Activated CD8-positive, alpha-beta memory T cell treated with anti-CD3 and anti-CD28 coated beads, Interleukin-2, amount 50 U/mL, for 24 hours (primary cell): ENCODE data around the gene TYMP.
"Not testable (repeated sequence)": the region's sequence is repeated elsewhere in the genome, so short reads cannot be mapped to it uniquely, and the experiment has no call there.

ENCODE experiments used
- DNase-seq: peaks from one replicate; pipeline ENCODE4 v3.0.0-alpha.2; 2020; ENCODE audit errors: extremely low read depth

The TYMP gene

DNA sequence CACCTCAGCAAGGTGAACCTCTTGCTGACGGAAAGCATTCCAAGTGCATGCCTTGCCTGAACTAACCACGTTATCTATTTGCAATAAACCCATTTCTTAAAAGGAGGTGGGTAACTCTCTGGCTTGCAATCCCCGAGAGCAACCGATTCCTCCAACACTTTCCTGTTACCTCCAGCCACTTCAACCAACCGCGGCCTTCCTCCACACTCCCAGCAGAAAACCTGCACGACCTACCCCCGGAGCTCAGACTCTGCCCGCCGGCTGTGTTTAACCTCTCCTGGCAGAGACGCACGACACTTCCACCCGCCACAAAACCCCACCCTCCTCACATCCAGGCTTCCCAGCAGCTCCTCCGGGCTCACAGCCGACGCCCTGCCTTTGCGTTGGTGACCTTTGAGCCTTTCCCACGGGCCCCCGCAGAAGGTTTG, 5.1 kb downstream of the TYMP start:
- DNase-seq: no peak

DNA sequence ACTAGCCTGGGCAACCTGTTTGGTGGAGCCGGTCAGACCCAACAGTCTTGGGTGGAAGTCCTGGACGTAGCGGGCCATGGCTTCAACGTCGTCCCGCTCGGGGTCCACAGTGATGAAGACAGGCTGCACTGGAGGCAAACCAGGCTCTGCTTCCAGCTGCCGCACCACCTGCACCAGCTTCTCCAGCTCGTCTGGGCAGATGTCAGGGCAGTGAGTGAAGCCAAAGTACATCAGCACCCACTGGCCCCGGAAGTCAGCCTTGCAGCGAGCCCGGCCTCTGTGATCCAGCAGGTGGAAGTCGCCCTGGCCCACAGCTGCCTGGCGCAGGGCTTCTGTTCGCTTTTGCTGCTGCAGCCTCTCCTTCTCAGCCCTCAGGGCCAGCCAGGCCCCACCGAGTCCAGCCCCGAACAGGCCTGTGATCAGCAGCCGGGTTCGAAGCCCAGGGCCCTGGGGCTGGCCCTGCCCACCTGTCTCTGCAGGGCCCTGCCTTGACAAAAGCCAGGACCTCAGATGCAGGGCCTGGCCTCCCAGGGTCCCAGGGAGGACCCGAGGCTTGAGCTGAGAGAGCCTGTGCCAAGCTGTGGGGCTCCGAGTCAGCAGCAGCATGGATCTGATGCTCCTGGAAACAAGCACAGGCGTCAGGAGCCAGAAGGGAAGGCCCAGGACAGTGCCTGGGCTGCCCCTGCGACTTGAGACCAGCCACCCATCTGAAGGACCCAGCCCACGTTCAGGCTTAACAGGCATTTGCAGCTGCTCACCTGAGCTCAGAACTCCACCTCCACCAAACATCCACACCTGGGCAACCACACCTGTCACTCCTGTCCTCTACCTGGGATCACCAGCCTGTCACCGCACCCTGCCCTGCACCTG, 5.8 kb downstream of the TYMP start:
- no peak for DNase-seq

DNA sequence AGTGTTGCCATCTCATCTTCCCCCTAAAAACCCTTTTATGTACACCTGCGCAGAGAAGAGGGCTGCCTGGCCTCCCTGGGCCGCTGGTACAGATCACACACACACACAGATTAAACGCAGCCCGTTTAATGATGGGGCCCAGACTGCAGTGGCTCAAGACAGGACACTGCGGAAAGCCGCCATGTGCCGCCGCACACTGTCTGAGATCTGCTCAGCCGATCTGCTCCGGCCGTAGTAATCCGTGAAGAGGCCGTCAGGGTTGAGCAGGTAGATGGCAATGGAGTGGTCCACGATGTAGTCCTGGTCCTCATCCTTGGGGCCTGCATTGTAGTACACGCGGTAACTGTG, 6.4 kb downstream of the TYMP start:
- no peak for DNase-seq

- DNase-seq: no peak
These were observed 6.9 kb downstream of the TYMP start for GRCh38 chr22:50522806-50523438.

GRCh38 chr22:50522208-50522805, 7.5 kb downstream of the TYMP start:
- no peak for DNase-seq

DNA sequence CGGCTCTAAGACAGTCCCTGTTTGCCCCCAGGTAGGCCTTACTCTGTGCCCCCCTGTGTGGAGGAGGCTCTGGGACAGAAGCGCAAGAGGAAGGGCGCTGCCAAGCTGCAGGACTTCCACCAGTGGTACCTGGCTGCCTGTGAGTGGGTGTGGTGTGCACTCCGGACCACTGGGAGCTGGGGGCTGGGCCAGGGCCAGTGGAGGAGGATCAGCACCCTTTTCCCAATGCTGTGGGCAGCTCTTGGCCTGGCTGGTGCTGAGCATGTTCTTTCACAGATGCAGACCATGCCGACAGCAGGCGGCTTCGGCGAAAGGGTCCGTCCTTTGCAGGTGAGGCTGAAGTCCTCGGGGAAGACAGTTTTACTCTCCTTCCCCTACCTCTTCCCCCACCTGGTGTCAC, 8.1 kb downstream of the TYMP start:
- DNase-seq: no peak

DNA sequence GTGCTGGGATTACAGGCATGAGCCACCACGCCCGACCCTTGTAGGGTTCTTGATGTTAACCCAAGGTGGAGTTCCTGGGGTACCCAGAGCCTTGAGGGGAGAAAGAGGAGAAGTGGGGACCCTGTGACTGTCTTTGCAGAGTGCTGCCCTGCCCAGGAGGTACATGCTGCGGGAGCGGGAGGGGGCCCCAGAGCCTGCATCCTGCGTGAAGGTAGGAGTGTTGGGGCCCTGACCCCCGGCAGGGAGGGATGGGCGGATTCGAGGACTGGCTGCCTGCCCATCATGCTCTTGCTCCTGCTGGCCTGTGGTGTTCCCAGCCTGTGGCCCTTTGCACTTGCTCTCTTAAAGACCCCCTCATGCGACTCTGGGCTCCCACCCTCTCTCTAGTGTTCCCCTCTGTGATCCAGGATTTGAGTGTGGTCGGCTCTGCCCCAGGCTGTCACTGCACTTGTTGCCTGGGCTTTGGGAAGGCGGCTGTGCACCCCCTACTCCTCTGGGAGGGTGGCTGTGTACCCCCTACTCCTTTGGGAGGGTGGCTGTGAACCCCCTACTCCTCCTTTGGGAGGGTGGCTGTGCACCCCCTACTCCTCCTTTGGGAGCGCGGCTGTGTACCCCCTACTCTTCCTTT, 8.9 kb downstream of the TYMP start:
- DNase-seq: no peak

DNA sequence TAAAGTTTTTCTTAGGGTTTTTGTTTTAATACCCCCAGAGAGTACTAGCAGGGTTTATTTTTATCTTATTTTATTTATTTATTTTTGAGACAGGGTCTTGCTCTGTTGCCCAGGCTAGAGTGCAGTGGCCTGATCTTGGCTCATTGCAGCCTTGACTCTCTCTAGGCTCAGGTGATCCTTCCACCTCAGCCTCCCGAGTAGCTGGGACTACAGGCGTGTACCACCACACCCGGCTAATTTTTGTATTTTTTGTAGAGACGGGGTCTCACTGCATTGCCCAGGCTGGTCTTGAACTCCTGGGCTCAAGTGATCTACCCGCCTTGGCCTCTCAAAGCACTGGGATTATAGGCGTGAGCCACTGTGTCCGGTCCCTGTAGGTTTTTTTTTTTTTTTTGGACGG, 9.6 kb downstream of the TYMP start:
- not testable (repeated sequence) for DNase-seq

DNA sequence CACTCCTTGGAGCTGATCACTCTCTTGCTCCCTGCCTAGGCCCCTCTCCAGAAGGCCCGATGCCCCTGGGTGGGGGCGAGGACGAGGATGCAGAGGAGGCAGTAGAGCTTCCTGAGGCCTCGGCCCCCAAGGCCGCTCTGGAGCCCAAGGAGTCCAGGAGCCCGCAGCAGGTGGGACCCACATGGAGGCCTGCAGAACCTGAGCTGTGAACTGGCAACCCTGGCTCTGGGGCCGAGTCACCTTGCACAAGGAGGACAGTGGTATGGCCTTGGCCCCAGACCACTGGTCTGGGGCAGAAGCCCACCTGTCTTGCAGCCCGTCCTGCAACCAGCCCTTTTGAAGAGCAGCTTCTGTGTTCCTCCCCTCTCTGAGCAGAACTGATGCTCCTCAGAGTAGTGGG, 10.7 kb downstream of the TYMP start:
- no peak for DNase-seq

DNA sequence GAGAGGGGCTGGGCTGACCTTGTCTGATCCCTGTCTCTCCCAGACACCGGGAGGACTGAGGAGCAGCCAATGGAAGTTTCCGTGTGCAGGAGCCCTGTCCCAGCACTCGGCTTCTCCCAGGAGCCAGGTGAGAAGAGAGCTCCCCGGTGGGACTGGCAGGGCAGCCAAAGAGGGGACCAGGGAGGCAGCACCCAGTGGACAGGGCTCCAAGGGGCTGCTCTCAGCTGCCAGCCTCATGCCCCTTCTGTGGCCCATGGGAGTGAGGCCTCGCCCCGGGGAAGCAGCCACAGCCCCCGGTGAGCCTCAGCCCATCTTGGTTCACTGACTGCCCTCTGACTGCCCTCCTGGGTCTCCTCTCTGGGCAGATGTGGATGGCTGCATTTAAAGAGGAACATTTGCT, 11.2 kb downstream of the TYMP start:
- no peak for DNase-seq

DNA sequence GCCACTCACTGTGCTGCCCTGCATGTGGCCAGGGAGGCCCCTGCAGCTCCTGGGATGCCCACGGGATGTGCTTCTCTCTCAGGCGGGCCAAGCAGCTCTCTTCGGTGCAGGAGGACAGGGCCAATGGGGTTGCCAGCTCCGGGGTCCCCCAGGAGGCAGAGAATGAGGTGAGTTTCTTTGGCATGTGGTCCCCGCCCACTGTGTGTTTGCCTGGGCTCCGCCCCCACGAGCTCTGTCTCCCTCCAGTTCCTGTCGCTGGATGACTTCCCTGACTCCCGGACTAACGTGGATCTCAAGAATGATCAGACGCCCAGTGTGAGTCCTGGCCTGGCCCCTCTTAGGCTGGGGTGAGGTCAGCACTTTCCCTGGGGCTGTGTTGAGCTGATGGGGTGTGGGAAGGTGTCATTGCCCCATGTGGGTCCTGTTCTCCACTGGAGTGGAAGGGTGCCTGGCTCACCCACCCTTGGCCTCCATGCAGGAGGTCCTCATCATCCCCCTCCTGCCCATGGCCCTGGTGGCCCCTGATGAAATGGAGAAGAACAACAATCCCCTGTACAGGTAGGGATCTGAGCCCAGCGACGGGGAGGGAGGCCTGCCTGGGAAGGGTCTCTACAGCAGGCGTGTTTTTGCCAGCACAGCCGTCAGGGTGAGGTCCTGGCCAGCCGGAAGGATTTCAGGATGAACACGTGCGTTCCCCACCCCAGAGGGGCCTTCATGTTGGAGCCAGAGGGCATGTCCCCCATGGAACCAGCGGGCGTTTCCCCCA, 12.1 kb downstream of the TYMP start:
- no peak for DNase-seq

GRCh38 chr22:50516891-50517290, 12.9 kb downstream of the TYMP start:
- DNase-seq: no peak

DNA sequence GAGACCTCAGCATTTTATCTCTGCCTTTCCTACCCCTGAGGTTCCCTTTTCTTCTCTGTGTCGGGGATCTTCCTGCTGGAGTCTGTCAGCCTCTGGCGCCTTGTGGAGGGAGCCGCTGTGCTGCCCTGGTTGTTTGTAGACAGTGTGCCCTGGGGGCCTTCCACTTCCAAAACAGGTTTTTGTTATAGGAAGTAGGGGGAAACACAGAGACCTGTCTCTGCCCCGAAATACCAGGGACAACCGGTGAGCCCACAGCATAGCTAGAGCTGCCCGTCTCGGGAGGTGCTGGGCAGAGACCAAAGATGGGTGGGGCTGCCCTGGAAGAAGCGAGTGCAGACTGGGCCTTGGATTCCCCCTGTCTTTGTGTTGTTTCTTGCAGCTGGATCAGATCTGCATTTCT, 13.7 kb downstream of the TYMP start:
- DNase-seq: no peak

DNA sequence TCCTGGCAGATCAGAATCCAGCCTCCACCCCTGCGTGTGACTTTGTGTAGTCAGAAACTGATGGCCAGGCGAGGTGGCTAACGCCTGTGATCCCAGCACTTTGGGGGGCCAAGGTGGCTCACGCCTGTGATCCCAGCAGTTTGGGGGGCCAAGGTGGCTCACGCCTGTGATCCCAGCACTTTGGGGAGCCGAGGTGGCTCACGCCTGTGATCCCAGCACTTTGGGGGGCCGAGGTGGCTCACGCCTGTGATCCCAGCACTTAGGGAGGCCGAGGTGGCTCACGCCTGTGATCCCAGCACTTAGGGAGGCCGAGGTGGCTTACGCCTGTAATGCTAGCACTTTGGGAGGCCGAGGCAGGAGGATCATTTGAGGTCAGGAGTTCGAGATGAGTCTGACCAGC, 16.6 kb downstream of the TYMP start:
- DNase-seq: no peak

GRCh38 chr22:50508897-50509296, 20.9 kb downstream of the TYMP start:
- no peak for DNase-seq

- peak; percentile 92 for DNase-seq
These were observed 21.6 kb downstream of the TYMP start, which contains the start of gene NCAPH2 for GRCh38 chr22:50507991-50508884. NCAPH2 (plus strand) TSS chr22:50508224; CDS start chr22:50508338, 114 bp downstream.

GRCh38 chr22:50507421-50507990, 22.3 kb downstream of the TYMP start, which contains the start of gene LMF2:
LMF2 (minus strand) TSS chr22:50507702; CDS start chr22:50507675, 27 bp downstream.
- DNase-seq: peak; percentile 68

- DNase-seq: no peak
These were observed 23.0 kb downstream of the TYMP start for GRCh38 chr22:50506611-50507420.
